ENCODE data around the gene PNPLA6. TPM values are rescaled to one million over a fixed set of nuclear protein-coding genes. Genes with fewer than 3 reads are reported as not detected.

Gene PNPLA6
- total and polyA plus RNA-seq, 4 donors: 41.8 to 267 (median 122) TPM

DNA sequence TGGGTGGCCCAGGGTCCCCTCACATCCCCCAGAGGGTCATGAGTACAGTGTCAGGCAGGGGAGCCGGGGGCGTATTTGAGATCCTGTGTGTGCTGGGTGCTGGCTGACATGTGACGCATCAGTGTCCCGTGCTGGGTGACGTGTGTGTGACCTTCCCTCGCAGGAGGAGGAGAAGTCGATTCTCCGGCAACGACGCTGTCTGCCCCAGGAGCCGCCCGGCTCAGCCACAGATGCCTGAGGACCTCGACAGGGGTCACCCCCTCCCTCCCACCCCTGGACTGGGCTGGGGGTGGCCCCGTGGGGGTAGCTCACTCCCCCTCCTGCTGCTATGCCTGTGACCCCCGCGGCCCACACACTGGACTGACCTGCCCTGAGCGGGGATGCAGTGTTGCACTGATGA lies 25.8 kb downstream of the PNPLA6 start:
- no peaks in the 10 kb centered on the region for H3K4me1 ChIP-seq (ENCODE audit: control insufficient read depth in 5 of 5, insufficient read depth in 5 of 5, low read length in 5 of 5)
- H3K9ac ChIP-seq (ENCODE audit: insufficient read depth in 1 of 2, low read length in 2 of 2): no peak overlapping the region
- no peak overlapping the region for H3K27ac ChIP-seq (ENCODE audit: low read depth in 1 of 2, low read length in 1 of 2)
- H3K4me3 ChIP-seq: no peak overlapping the region
- ATAC-seq (ENCODE audit: insufficient read depth, low FRiP score): no peak
- H3K9me3 ChIP-seq (ENCODE audit: control insufficient read depth in 4 of 4, insufficient read depth in 3 of 4, low read length in 3 of 4): peaks cover 0 to 3% (median 0%) of the 10 kb centered on the region in 4 donors
- H3K36me3 ChIP-seq (ENCODE audit: control insufficient read depth in 4 of 4, insufficient read depth in 4 of 4, low read length in 4 of 4): peaks cover 12 to 45% (median 25%) of the 10 kb centered on the region in 4 donors
- no peak for DNase-seq
- no peaks in the 10 kb centered on the region for H3K27me3 ChIP-seq (ENCODE audit: control insufficient read depth in 3 of 3, insufficient read depth in 3 of 3, low read length in 2 of 3)
- TF ChIP-seq, protein P1, sequence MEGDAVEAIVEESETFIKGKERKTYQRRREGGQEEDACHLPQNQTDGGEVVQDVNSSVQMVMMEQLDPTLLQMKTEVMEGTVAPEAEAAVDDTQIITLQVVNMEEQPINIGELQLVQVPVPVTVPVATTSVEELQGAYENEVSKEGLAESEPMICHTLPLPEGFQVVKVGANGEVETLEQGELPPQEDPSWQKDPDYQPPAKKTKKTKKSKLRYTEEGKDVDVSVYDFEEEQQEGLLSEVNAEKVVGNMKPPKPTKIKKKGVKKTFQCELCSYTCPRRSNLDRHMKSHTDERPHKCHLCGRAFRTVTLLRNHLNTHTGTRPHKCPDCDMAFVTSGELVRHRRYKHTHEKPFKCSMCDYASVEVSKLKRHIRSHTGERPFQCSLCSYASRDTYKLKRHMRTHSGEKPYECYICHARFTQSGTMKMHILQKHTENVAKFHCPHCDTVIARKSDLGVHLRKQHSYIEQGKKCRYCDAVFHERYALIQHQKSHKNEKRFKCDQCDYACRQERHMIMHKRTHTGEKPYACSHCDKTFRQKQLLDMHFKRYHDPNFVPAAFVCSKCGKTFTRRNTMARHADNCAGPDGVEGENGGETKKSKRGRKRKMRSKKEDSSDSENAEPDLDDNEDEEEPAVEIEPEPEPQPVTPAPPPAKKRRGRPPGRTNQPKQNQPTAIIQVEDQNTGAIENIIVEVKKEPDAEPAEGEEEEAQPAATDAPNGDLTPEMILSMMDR (IDR thresholded peaks at IDR 0.05; ENCODE audit: control extremely low read depth, extremely low read depth): no peak
- 88 to 94% methylated on average over 16 to 17 of the region's 17 CpGs for WGBS, 2 donors

DNA sequence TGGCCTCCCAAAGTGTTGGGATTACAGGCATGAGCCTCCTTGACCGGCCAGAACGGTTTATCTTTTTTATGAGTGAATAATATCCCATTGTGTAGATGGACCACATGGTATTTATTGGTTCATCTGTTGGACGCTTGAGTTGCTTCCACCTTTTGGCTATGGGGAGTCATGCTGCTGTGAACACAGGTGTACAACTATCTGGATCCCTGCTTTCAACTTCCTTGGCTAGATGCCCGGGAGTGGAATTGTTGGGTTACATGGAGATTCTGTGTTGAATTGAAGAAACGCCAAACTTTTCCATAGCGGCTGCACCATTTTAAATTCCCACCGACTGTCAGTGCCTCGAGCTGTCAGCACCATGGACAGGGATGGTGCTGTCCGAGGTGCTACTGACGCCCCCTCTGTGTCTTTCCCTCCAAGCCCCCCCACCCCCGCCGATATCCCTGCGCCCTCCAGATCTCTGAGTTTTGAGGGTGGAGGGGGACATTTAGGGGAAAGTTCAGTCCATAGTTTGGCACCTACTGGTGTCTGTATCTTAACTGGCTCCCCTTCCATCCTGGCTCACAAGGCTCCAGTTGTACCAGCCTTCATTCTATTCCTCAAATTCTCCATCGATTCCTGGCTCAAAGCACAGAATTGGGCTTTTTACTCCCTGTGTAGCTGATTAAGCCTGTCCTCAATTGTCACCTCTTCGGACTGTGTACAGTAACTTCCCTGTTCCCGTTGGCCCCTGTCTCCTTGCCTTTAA lies 27.3 kb downstream of the PNPLA6 start:
- H3K9ac ChIP-seq (ENCODE audit: insufficient read depth in 1 of 2, low read length in 2 of 2): no peak overlapping the region
- no peaks in the 10 kb centered on the region for H3K4me1 ChIP-seq (ENCODE audit: control insufficient read depth in 5 of 5, insufficient read depth in 5 of 5, low read length in 5 of 5)
- H3K36me3 ChIP-seq (ENCODE audit: control insufficient read depth in 4 of 4, insufficient read depth in 4 of 4, low read length in 4 of 4): peaks cover 12 to 33% (median 16%) of the 10 kb centered on the region in 4 donors
- TF ChIP-seq, protein P1 (IDR thresholded peaks at IDR 0.05; ENCODE audit: control extremely low read depth, extremely low read depth): no peak
- peaks cover 0 to 1% (median 0%) of the 10 kb centered on the region in 4 donors for H3K9me3 ChIP-seq (ENCODE audit: control insufficient read depth in 4 of 4, insufficient read depth in 3 of 4, low read length in 3 of 4)
- ATAC-seq (ENCODE audit: insufficient read depth, low FRiP score) (no peak), DNase-seq (peak in 1 of 3 donors; percentile 16)
- no peaks in the 10 kb centered on the region for H3K27me3 ChIP-seq (ENCODE audit: control insufficient read depth in 3 of 3, insufficient read depth in 3 of 3, low read length in 2 of 3)
- H3K27ac ChIP-seq (ENCODE audit: low read depth in 1 of 2, low read length in 1 of 2): no peak overlapping the region
- H3K4me3 ChIP-seq: no peak overlapping the region
- WGBS, 2 donors: 63 to 66% methylated on average over 16 of the region's 16 CpGs

DNA sequence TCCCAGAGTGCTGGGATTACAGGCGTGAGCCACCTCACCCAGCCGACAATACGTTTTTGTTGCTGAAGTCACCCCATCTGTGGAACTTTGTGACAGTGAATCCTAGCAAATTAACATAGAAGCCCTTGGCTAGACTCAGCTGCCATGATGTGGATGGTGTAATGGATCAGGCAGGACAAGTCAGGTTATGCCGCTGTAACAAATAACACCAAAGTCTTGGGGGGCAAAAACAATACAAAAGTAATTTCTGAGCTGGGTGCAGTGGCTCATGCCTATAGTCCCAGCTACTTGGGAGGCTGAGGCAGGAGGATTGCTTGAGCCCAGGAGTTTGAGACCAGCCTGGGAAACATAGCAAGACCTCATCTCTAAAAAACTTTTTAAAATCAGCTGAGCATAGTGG lies 29.3 kb downstream of the PNPLA6 start:
- DNase-seq (no peak), ATAC-seq (ENCODE audit: insufficient read depth, low FRiP score) (no peak)
- no peak overlapping the region for H3K4me3 ChIP-seq
- H3K27ac ChIP-seq (ENCODE audit: low read depth in 1 of 2, low read length in 1 of 2): no peak overlapping the region
- H3K27me3 ChIP-seq (ENCODE audit: control insufficient read depth in 3 of 3, insufficient read depth in 3 of 3, low read length in 2 of 3): no peaks in the 10 kb centered on the region
- TF ChIP-seq, protein P1 (IDR thresholded peaks at IDR 0.05; ENCODE audit: control extremely low read depth, extremely low read depth): no peak
- 93 to 95% methylated on average over 4 of the region's 4 CpGs for WGBS, 2 donors
- peaks cover 4 to 17% (median 10%) of the 10 kb centered on the region in 4 donors for H3K36me3 ChIP-seq (ENCODE audit: control insufficient read depth in 4 of 4, insufficient read depth in 4 of 4, low read length in 4 of 4)
- no peaks in the 10 kb centered on the region for H3K9me3 ChIP-seq (ENCODE audit: control insufficient read depth in 4 of 4, insufficient read depth in 3 of 4, low read length in 3 of 4)
- H3K9ac ChIP-seq (ENCODE audit: insufficient read depth in 1 of 2, low read length in 2 of 2): no peak overlapping the region
- H3K4me1 ChIP-seq (ENCODE audit: control insufficient read depth in 5 of 5, insufficient read depth in 5 of 5, low read length in 5 of 5): no peaks in the 10 kb centered on the region
